ENCODE results near the gene POU2F3.
"Not testable (repeated sequence)": the region's sequence is repeated elsewhere in the genome, so short reads cannot be mapped to it uniquely, and the experiment has no call there.

POU2F3 gene

GRCh38 chr11:120267319-120267718 is 27.4 kb downstream of the POU2F3 start:
- no peak for TF ChIP-seq CTCF (IDR thresholded peaks at IDR 0.05)
- Histone ChIP-seq H3K4me3 (ENCODE audit: low read depth in 1 of 2, low read length in 1 of 2) (no peak overlapping the region), H3K27me3 (peaks cover 63% of the 10 kb centered on the region), H3K27ac (no peak overlapping the region), H3K36me3 (no peaks in the 10 kb centered on the region), H3K4me1 (ENCODE audit: control insufficient read depth in 1 of 2, insufficient read depth in 1 of 2, low read depth in 1 of 2, low read length in 1 of 2) (no peaks in the 10 kb centered on the region), H3K9me3 (no peaks in the 10 kb centered on the region)

DNA sequence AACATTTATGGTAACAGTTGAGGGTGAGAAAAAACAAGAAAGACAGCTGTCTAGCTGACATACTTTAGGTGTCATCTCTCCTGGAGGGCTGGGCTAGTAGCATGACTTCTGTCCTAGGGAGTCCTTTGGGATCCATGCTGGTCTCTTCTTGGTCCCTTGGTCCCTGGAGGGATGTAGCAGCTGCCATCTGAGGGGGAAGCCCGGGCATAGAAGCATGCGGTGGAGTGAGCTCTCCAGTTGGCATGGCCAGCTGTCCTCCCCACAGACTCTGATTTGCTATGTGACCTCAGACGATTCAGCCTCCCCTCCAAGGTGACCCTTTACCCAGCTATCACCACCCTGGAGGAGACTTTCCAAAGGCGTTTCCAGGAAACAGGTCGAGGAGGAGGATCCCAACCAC is 28.7 kb downstream of the POU2F3 start:
- TF ChIP-seq CTCF (IDR thresholded peaks at IDR 0.05) = no peak
- Histone ChIP-seq H3K36me3 (no peaks in the 10 kb centered on the region), H3K27ac (no peak overlapping the region), H3K9me3 (no peaks in the 10 kb centered on the region), H3K27me3 (peaks cover 60% of the 10 kb centered on the region), H3K4me3 (ENCODE audit: low read depth in 1 of 2, low read length in 1 of 2) (no peak overlapping the region), H3K4me1 (ENCODE audit: control insufficient read depth in 1 of 2, insufficient read depth in 1 of 2, low read depth in 1 of 2, low read length in 1 of 2) (no peaks in the 10 kb centered on the region)

GRCh38 chr11:120270386-120270785 is 30.4 kb downstream of the POU2F3 start:
- Histone ChIP-seq H3K27me3 (peaks cover 52% of the 10 kb centered on the region), H3K27ac (no peak overlapping the region), H3K4me1 (ENCODE audit: control insufficient read depth in 1 of 2, insufficient read depth in 1 of 2, low read depth in 1 of 2, low read length in 1 of 2) (no peaks in the 10 kb centered on the region)

DNA sequence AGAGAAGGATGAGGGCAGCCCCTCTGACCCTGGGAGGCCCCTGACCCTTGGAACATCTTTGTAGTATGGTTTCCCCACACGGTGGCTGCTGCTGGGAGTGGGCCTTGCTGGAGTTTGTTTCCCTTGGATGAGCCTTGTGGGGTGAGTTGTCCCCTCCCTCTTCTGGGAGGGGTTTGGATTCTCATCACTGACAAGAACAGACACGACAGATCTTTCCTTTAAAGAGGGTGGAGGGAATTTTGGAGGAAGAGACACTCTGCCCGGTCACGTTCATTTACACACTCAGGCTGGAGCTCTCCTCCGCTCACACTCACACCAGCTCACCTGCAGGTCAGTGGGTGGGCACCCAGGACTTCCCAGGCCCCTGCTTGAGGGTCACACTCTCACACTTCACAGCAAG is 31.7 kb downstream of the POU2F3 start:
- Histone ChIP-seq H3K27ac (no peak overlapping the region), H3K36me3 (no peaks in the 10 kb centered on the region), H3K4me1 (ENCODE audit: control insufficient read depth in 1 of 2, insufficient read depth in 1 of 2, low read depth in 1 of 2, low read length in 1 of 2) (no peaks in the 10 kb centered on the region), H3K4me3 (ENCODE audit: low read depth in 1 of 2, low read length in 1 of 2) (no peak overlapping the region), H3K9me3 (no peaks in the 10 kb centered on the region), H3K27me3 (peaks cover 52% of the 10 kb centered on the region)
- no peak for TF ChIP-seq CTCF (IDR thresholded peaks at IDR 0.05)

More at GRCh38 chr11:120270386-120270785, 30.4 kb downstream of the POU2F3 start:
- no peak for TF ChIP-seq CTCF (IDR thresholded peaks at IDR 0.05)
- Histone ChIP-seq H3K36me3 (no peaks in the 10 kb centered on the region), H3K9me3 (no peaks in the 10 kb centered on the region), H3K4me3 (ENCODE audit: low read depth in 1 of 2, low read length in 1 of 2) (no peak overlapping the region)

DNA sequence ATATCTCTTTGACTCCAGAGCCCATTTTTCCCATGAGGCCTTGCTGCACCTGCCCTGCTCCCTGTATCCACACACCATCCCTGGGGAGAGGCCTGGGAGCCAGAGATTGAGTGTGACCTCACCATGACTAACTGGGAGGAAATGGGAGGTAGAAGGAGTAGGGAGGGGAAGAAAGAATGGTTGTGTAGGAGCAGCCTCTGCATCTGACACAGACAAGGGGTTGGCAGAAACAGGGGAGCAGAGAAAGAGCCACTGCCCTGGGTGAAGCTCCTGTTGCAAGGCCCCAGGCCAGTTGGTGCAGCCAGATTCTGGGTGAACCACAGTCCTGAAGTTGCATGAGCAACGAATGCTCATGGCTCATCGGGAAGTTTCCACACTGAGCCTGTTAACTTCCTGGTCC is 32.4 kb downstream of the POU2F3 start:
- Histone ChIP-seq H3K4me3 (ENCODE audit: low read depth in 1 of 2, low read length in 1 of 2) (no peak overlapping the region), H3K27me3 (peaks cover 46% of the 10 kb centered on the region), H3K9me3 (no peaks in the 10 kb centered on the region), H3K27ac (no peak overlapping the region), H3K4me1 (ENCODE audit: control insufficient read depth in 1 of 2, insufficient read depth in 1 of 2, low read depth in 1 of 2, low read length in 1 of 2) (no peaks in the 10 kb centered on the region), H3K36me3 (no peaks in the 10 kb centered on the region)
- no peak for TF ChIP-seq CTCF (IDR thresholded peaks at IDR 0.05)

- Histone ChIP-seq H3K36me3 (no peaks in the 10 kb centered on the region), H3K4me3 (ENCODE audit: low read depth in 1 of 2, low read length in 1 of 2) (no peak overlapping the region), H3K27ac (no peak overlapping the region), H3K27me3 (peaks cover 51% of the 10 kb centered on the region), H3K4me1 (ENCODE audit: control insufficient read depth in 1 of 2, insufficient read depth in 1 of 2, low read depth in 1 of 2, low read length in 1 of 2) (no peaks in the 10 kb centered on the region), H3K9me3 (no peaks in the 10 kb centered on the region)
- no peak for TF ChIP-seq CTCF (IDR thresholded peaks at IDR 0.05)
These were observed 33.5 kb downstream of the POU2F3 start for GRCh38 chr11:120273432-120273831.

DNA sequence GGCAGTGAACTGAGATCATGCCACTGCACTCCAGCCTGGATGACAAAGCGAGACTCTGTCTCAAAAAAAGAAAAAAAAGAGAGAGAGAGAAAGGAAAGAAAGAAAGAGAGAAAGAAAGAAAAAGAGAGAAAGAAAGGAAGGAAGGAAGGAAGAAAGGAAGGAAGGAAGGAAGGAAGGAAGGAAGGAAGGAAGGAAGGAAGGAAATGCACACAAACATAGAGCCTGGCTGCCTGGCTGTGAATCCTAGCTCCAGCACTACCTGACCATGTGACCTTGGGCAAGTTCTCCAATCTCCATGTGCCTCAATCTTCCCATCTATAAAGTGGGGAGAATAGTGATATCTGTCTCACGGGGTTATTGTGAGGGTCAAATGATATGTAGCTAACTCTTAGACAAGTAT is 34.0 kb downstream of the POU2F3 start:
- peaks cover 48% of the 10 kb centered on the region for H3K27me3 ChIP-seq
- not testable (repeated sequence) for H3K4me3 ChIP-seq (ENCODE audit: low read depth in 1 of 2, low read length in 1 of 2); H3K9me3 ChIP-seq; H3K36me3 ChIP-seq; H3K4me1 ChIP-seq (ENCODE audit: control insufficient read depth in 1 of 2, insufficient read depth in 1 of 2, low read depth in 1 of 2, low read length in 1 of 2); H3K27ac ChIP-seq

Measured in neutrophil (primary cell).